K562 (cell line): Measurements from ENCODE around the gene SSR4. TPM values are rescaled to one million over a fixed set of nuclear protein-coding genes. Genes with fewer than 3 reads are reported as not detected.
A peak's percentile ranks its signal among the peaks of the same experiment; 100 is the strongest.
"Not testable (repeated sequence)": the region's sequence is repeated elsewhere in the genome, so short reads cannot be mapped to it uniquely, and the experiment has no call there.

Source experiments
- ATAC-seq: fragments of 200-7000 bp; cut with Tn5 transposase; 3 replicates; pipeline ENCODE4 v1.9.1; 2020; ENCODE audit warnings: moderate library complexity
- BruUV-seq: library from RNA; stranded (reverse); fragments of 400-500 nt; replicated peaks from 2 replicates; lab custom pipeline; 2021; lab: Mats Ljungman, UMichigan
- CTCF ChIA-PET: fragments of 300-600 bp; formaldehyde crosslinking; extraction: SDS; loops from one replicate; lab custom pipeline; 2021; ENCODE audit warnings: low intra/inter-chr PET ratio; lab: Yijun Ruan, JAX
- POLR2A ChIA-PET: fragments of 300-600, 350-650 bp; sonication (Branson Sonifier 250); formaldehyde crosslinking; extraction: SDS; loops from one replicate; lab custom pipeline; 2021; ENCODE audit warnings: antibody characterized with exemption, inconsistent platforms; lab: Yijun Ruan, JAX
- DNase-seq, 4 experiments: peaks; one replicate each; pipeline versions ENCODE4 v3.0.0 to v3.0.0-alpha.2; 2011 to 2018; ENCODE audit warnings: low spot score in 3 of 4, mixed read lengths in 3 of 4; ENCODE audit errors: extremely low read depth in 1 of 4
- FAIRE-seq: peaks from 2 replicates; lab custom pipeline; 2011; peaks lifted over from hg19 to GRCh38; lab: Jason Lieb, UNC
- H2AFZ ChIP-seq: 2 replicates; pipeline ENCODE4 v1.6.0; 2011; ENCODE audit warnings: low read depth, low read length, control low read depth, inconsistent platforms
- H3K27ac ChIP-seq: fragments of 200-600 bp; 3 replicates; pipeline ENCODE4 v1.8.0; 2011; ENCODE audit warnings: low read depth, mild to moderate bottlenecking, control low read depth, inconsistent platforms, low read length, moderate library complexity, mixed read lengths; ENCODE audit errors: extremely low read depth
- H3K27me3 ChIP-seq, 2 experiments: fragments of 300-600 bp in 1 of 2; 2 replicates in 1 of 2; 3 replicates in 1 of 2; pipeline versions ENCODE4 v1.6.0 to v1.8.0; 2011; ENCODE audit warnings: inconsistent platforms in 2 of 2, low read length in 2 of 2, mild to moderate bottlenecking in 1 of 2, mixed read lengths in 1 of 2, moderate library complexity in 1 of 2; ENCODE audit not compliant: control insufficient read depth in 2 of 2, insufficient read depth in 2 of 2
- H3K36me3 ChIP-seq: fragments of 300-600 bp; 3 replicates; pipeline ENCODE4 v1.8.0; 2011; ENCODE audit warnings: mild to moderate bottlenecking, low read length, inconsistent platforms; ENCODE audit not compliant: control insufficient read depth, insufficient read depth
- H3K4me1 ChIP-seq, 2 experiments: fragments of 200-600 bp in 1 of 2; replicated peaks in 1 of 2; 2 replicates in 1 of 2; 3 replicates in 1 of 2; pipeline versions ENCODE4 v1.5.1 to v1.8.0; 2011; ENCODE audit warnings: inconsistent platforms in 2 of 2, low read length in 2 of 2, mild to moderate bottlenecking in 1 of 2, mixed read lengths in 1 of 2, moderate library complexity in 1 of 2; ENCODE audit not compliant: control insufficient read depth in 2 of 2, insufficient read depth in 2 of 2
- H3K4me2 ChIP-seq: 2 replicates; pipeline ENCODE4 v1.6.1; 2011; ENCODE audit warnings: low read length, control low read depth, inconsistent platforms, mixed read lengths; ENCODE audit not compliant: insufficient read depth
- H3K4me3 ChIP-seq: fragments of 200-600 bp; sonication (generic), shearing (Covaris generic); 2 replicates; pipeline ENCODE4 v1.5.1; 2016; ENCODE audit warnings: control low read depth, inconsistent platforms
- H3K79me2 ChIP-seq: fragments of 200-600 bp; 3 replicates; pipeline ENCODE4 v1.8.0; 2011; ENCODE audit warnings: low read length, inconsistent platforms; ENCODE audit not compliant: control insufficient read depth, insufficient read depth
- H3K9ac ChIP-seq, 2 experiments: 2 replicates each; pipeline versions ENCODE4 v1.6.0 to v1.6.1; 2011; ENCODE audit warnings: low read depth in 2 of 2, low read length in 2 of 2, control low read depth in 1 of 2, inconsistent platforms in 1 of 2, mild to moderate bottlenecking in 1 of 2, mixed read lengths in 1 of 2; ENCODE audit not compliant: insufficient read depth in 1 of 2
- H3K9me1 ChIP-seq: one replicate; pipeline ENCODE4 v1.6.0; 2011; ENCODE audit warnings: inconsistent platforms, mild to moderate bottlenecking, low read length, moderate library complexity; ENCODE audit not compliant: control insufficient read depth, insufficient read depth
- H3K9me3 ChIP-seq: replicated peaks from 2 replicates; pipeline ENCODE4 v1.5.1; 2011; ENCODE audit warnings: low read depth, low read length, inconsistent platforms; ENCODE audit not compliant: control insufficient read depth, insufficient read depth
- H4K20me1 ChIP-seq: replicated peaks from 2 replicates; pipeline ENCODE4 v1.6.1; 2011; ENCODE audit warnings: low read length, inconsistent platforms, mixed read lengths; ENCODE audit not compliant: control insufficient read depth, insufficient read depth
- C11orf30 ChIP-seq: fragments of 450-650 bp; IDR thresholded peaks from 2 replicates; pipeline ENCODE4 v1.6.1; 2016; ENCODE audit warnings: low read depth, mild to moderate bottlenecking
- CCNT2 ChIP-seq: IDR thresholded peaks from 2 replicates; pipeline ENCODE4 v1.6.1; 2011; ENCODE audit warnings: borderline replicate concordance, low read depth, mild to moderate bottlenecking, moderate library complexity, mixed read lengths, low read length; ENCODE audit not compliant: insufficient read length; ENCODE audit errors: extremely low read depth
- DNMT1 ChIP-seq: fragments of 450-650 bp; IDR thresholded peaks from 2 replicates; pipeline ENCODE4 v1.6.1; 2016; ENCODE audit warnings: antibody characterized with exemption, mild to moderate bottlenecking
- EHMT2 ChIP-seq: fragments of 450-650 bp; IDR thresholded peaks from 2 replicates; pipeline ENCODE4 v1.6.1; 2018; ENCODE audit warnings: antibody characterized with exemption
- ETS2 ChIP-seq: IDR thresholded peaks from 2 replicates; pipeline ENCODE4 v1.6.1; 2016; ENCODE audit warnings: borderline replicate concordance, missing genetic modification characterization, mild to moderate bottlenecking, moderate library complexity, missing compliant biosample characterization; ENCODE audit not compliant: poor library complexity, severe bottlenecking
- MCM2 ChIP-seq: fragments of 450-650 bp; IDR thresholded peaks from 2 replicates; pipeline ENCODE4 v1.6.1; 2017; ENCODE audit warnings: low read depth, mild to moderate bottlenecking
- SREBF2 ChIP-seq: sonication (generic); formaldehyde crosslinking; IDR thresholded peaks from 2 replicates; pipeline ENCODE4 v1.4.0; 2020; ENCODE audit warnings: mild to moderate bottlenecking, missing genetic modification reagents
- WHSC1 ChIP-seq: IDR thresholded peaks from one replicate; pipeline ENCODE4 v1.6.1; 2012; ENCODE audit warnings: low read length, control low read depth, inconsistent platforms
- ZNF121 ChIP-seq: sonication (generic); formaldehyde crosslinking; conservative IDR thresholded peaks from 2 replicates; pipeline ENCODE4 v1.8.0; 2022; ENCODE audit warnings: missing genetic modification reagents
- ZNF124 ChIP-seq: sonication (generic); formaldehyde crosslinking; IDR thresholded peaks from 2 replicates; pipeline ENCODE4 v1.8.1; 2022; ENCODE audit warnings: missing genetic modification reagents
- ZNF184 ChIP-seq: sonication (generic); formaldehyde crosslinking; IDR thresholded peaks from 2 replicates; pipeline ENCODE4 v1.5.0; 2020; ENCODE audit warnings: missing genetic modification reagents
- ZNF57 ChIP-seq: fragments of 450-650 bp; formaldehyde crosslinking; IDR thresholded peaks from 2 replicates; pipeline ENCODE4 v1.4.0; 2020; ENCODE audit warnings: mild to moderate bottlenecking, moderate library complexity
- WGBS: fragments of 100-300 bp; shearing (Covaris generic); methylation state at CpG from one replicate; pipeline ENCODE4 v1.1.6; 2016; ENCODE audit warnings: low coverage, mixed read lengths; ENCODE audit not compliant: insufficient coverage; ENCODE audit errors: missing lambda C conversion rate; 5-methylcytosine and 5-hydroxymethylcytosine counted together
- in situ Hi-C: fragments of 300-500 bp; cut with MboI; formaldehyde crosslinking; loops from 4 replicates; pipeline ENCODE4 v1.15.0; 2018; ENCODE audit warnings: inconsistent platforms, mixed read lengths
- intact Hi-C: fragments of 100-400 bp; cut with micrococcal nuclease; formaldehyde crosslinking; loops from 2 replicates; pipeline ENCODE4 v1.14.2; 2022
- polyA plus RNA-seq, 8 experiments: library from polyadenylated mRNA; depleted of rRNA in 4 of 8; stranded (reverse) in 5 of 8; unstranded in 3 of 8; fragments of >200 nt; fragmentation: Nextera tagmentation in 2 of 8; fragmentation: Illumina TruSeq in 1 of 8; extraction: Ambion mirVana in 2 of 8; extraction: Trizol in 1 of 8; gene quantifications; 2 replicates each; pipeline versions ENCODE4 v1.2.1 to v1.2.3, GENCODE V29; 2011 to 2014; ENCODE audit warnings: inconsistent platforms in 1 of 8, missing spikeins in 1 of 8
- total RNA-seq, 7 experiments: library from RNA; depleted of rRNA in 6 of 7; stranded (reverse); fragments of >200 nt in 6 of 7; fragmentation: Illumina TruSeq in 2 of 7; extraction: Trizol in 2 of 7; gene quantifications; 2 replicates each; pipeline versions ENCODE4 v1.2.1 to v1.2.3, GENCODE V29; 2011 to 2021; ENCODE audit warnings: low replicate concordance in 1 of 7
- TF ChIP-seq, protein P1 (sequence below): fragments of 250-450 bp; sonication (Bioruptor Pico); IDR thresholded peaks from 2 replicates; pipeline ENCODE4 v1.5.0; 2021; ENCODE audit warnings: mild to moderate bottlenecking, moderate library complexity
- TF ChIP-seq, protein P2 (sequence below), 3 experiments: fragments of 200-800 bp in 1 of 3; sonication (Bioruptor generic) in 1 of 3; sonication (generic) in 1 of 3; formaldehyde crosslinking in 1 of 3; IDR thresholded peaks; 2 replicates each; pipeline versions ENCODE4 v1.6.1 to v1.8.0; 2016 to 2022; ENCODE audit warnings: mild to moderate bottlenecking in 2 of 3, missing compliant biosample characterization in 2 of 3, missing genetic modification characterization in 2 of 3, missing genetic modification reagents in 1 of 3

Gene SSR4
- total and polyA plus RNA-seq, 9 of the 15 experiments (the other 6 are each of a cell fraction or from before 2014, with no cell fraction given): 146 to 492 (median 272) TPM

DNA sequence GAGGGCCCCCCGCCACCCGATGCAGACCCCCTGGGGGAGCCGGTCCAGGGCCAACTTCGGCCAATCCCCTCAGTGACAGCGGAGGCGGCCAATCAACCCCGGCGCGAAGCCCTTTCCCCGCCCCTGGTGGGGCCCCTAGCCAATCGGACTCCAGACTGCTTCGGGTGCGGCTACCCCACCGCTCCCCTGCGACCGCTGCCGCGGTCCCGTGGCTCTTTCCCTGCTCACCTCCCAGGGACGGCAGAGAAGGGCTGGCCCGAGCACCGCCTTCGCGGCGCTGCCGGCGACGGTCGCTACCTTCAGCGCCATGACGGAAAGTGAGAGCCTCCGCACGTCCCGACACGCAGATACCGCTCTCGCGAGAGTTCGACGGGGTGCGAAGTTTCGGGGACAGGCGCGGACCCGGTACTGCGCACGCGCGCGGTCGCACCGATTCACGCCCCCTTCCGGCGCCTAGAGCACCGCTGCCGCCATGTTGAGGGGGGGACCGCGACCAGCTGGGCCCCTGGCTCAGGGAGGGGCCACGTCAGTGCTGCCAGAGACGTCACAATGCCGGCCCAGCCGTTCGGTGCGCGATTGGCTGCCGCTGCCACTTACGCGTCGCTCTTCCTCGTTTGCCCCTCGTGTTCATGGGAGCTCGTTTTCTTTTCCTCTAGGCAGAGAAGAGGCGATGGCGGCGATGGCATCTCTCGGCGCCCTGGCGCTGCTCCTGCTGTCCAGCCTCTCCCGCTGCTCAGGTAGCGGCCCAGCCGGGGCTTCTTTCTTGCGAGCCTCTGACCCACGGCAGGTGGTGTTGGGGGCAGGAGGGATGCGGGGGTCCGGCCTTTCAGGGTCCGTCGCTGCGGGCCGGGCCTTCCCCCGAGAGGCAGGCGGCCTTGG, at the start of gene SSR4, which contains the start of gene IDH3G (continued):
- no peak for TF ChIP-seq DNMT1
- no peak for TF ChIP-seq WHSC1
- TF ChIP-seq ETS2 (tag): no peak
- peak; percentile 71 for TF ChIP-seq C11orf30
- no peak for TF ChIP-seq ZNF124
- no peak for TF ChIP-seq ZNF184 (CRISPR knock-in tag)
- TF ChIP-seq ZNF121 (CRISPR knock-in tag): no peak
- TF ChIP-seq CCNT2: peak; percentile 82
- no peak for TF ChIP-seq EHMT2
- TF ChIP-seq, protein P1, sequence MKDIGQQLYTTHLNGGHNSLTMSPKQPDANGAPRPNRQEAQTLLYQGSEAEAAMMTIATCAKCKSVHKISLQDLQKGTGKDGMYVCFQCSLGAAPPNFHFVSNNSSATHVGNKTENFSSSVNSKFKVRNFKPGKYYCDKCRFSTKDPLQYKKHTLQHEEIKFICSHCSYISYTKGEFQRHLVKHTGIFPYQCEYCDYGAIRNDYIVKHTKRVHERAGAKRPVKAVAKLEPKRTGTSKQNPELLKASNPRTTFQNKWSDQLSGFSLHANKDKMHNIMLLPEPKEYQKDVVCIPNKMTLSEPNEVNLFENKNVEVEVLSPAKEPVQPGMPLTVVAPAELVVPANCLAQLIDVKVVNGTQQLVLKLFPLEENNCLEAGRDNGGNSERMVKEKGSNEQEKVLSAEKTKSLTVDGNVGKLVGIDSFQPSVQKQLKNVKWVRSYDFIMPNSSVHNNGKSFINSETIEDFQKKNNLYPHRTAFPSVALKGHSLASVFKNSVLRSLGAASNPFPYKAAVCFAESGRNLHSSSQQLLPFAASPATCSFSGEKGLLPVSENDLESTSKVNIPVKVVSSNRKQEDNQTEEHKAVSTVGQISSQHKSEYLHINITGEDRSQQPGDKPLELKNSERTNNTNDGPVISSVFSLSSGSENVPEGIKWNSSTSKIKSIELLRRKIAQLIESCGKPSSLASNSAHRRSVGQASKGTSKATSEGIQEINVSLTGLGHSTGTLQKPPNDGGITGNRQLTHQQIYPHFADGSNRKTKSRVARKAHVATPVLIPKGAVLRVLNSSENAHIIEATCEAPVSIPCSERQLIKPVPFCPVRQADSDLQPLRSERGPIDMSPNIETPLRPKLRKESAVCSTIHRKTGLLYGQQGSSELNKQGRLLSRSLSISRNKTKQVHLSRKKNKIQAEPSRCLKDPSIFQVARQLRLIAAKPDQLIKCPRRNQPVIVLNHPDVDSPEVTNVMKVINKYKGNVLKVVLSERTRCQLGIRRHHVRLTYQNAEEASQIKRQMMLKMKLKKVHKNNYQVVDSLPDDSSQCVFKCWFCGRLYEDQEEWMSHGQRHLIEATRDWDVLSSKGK (CRISPR knock-in tag): no peak
- TF ChIP-seq, protein P2, sequence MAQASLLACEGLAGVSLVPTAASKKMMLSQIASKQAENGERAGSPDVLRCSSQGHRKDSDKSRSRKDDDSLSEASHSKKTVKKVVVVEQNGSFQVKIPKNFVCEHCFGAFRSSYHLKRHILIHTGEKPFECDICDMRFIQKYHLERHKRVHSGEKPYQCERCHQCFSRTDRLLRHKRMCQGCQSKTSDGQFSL (CRISPR knock-in tag; IDR thresholded peaks at IDR 0.05): peak; percentile 99
- TF ChIP-seq, protein P2 (tag; IDR thresholded peaks at IDR 0.05): peak in 1 of 2 experiments; percentile 94; a peak in 2 of 4 replicates
- TF ChIP-seq MCM2: no peak
- no peak for TF ChIP-seq ZNF57
- no peak for TF ChIP-seq SREBF2 (CRISPR knock-in tag)
- TF ChIP-seq, all 486 proteins: peak for 111

DNA sequence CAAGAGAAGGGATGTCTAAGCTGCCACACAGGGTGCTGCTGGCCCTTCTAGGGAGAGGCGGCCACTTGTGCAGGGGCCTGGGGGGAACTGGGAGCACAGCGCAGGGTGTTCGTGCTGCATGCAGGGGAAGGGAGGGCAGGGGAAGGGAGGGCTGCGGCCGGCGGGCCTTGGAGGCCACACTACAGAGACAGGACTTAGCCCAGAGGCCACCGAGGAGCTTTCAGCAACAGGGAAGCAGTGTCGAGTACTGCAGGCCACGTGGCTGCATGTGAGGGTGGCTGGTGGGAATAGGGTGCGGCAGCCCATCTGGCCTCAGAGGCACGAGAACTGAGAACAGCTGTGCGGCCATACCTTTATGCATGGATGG, 49.4 kb upstream of the SSR4 start:
- H3K9me1 ChIP-seq, H3K79me2 ChIP-seq, intact Hi-C loops, H3K4me2 ChIP-seq, BruUV-seq, H3K9ac ChIP-seq, H4K20me1 ChIP-seq, H3K27me3 ChIP-seq, in situ Hi-C loops, CTCF ChIA-PET, H3K4me3 ChIP-seq, DNase-seq, H3K9me3 ChIP-seq, H3K36me3 ChIP-seq, ATAC-seq, H3K27ac ChIP-seq, FAIRE-seq, H2AFZ ChIP-seq: not testable (repeated sequence)
- POLR2A ChIA-PET: interaction anchor here (0.6 kb wide), 2 partner anchors 13 to 174 kb away, joined by 3 to 4 read pairs; no protein-coding TSS in a partner anchor
- peaks cover 0 to 48% of the 10 kb centered on the region in 2 experiments; a peak in 3 of 5 replicates for H3K4me1 ChIP-seq
- WGBS: 74% methylated on average over 7 of the region's 12 CpGs
